D721Med (cell line): Measurements from ENCODE around the gene SAMD14.

Experiments used
- DNase-seq: peaks from one replicate; pipeline ENCODE4 v3.0.0; 2011; ENCODE audit warnings: low spot score; ENCODE audit not compliant: insufficient read length
- FAIRE-seq: peaks from 2 replicates; lab custom pipeline; 2011; peaks lifted over from hg19 to GRCh38; lab: Jason Lieb, UNC
- CTCF ChIP-seq: IDR thresholded peaks from 2 replicates; pipeline ENCODE4 v1.5.1; 2012; ENCODE audit warnings: mild to moderate bottlenecking, control low read depth; ENCODE audit not compliant: insufficient read depth; ENCODE audit errors: missing control alignments

The SAMD14 gene

DNA sequence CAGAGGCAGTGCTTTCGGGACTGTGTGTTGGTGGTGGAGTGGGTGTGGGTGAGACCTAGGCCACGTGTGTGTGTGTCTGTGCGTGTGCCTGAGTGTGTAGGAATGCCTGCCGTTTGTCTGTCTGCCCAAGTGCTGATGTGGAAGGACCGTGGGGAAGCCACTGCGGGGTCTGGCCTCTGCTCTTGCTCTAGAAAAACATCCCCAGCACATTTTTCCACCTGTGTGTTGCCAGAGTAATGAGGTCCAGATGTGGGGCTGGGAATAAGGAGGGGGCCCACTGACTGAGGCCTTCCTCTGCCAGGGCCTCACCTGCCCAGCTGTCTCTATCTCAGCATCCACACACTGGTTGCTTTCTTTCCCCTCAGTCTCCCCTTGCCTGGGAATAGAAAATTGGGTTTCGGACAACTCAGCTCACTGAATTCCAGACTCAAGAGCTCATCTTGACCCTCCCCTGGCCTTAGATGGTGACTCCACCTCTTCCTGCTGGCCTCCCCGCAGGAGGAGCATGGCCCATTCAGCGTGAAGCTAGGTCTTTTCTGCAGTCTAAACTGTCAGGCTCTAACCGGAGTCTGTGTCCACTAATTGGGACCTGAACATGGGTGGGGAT, 43.5 kb upstream of the SAMD14 start:
- FAIRE-seq, result no peak
- TF ChIP-seq CTCF, result no peak
- no peak for DNase-seq

DNA sequence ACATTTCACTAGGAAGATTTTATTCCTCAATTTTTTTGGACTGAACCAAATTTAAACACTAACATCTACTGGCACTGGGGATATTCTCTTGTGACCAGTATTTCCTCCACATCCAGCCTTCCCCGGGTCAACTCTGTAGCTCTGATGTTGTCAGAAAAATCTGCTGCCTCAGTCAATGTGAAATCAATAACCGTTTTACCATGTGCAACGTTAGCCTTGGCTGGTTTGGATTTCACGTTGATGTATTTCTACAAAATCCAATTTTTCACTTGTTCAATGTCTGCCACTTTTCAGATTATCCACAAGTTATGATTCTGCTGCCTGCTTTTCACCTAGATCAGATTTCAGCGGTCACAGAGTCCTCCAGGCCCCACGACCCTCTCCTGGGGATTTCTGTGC, 43.0 kb upstream of the SAMD14 start:
- DNase-seq (no peak), FAIRE-seq (no peak)
- TF ChIP-seq CTCF, result no peak

DNA sequence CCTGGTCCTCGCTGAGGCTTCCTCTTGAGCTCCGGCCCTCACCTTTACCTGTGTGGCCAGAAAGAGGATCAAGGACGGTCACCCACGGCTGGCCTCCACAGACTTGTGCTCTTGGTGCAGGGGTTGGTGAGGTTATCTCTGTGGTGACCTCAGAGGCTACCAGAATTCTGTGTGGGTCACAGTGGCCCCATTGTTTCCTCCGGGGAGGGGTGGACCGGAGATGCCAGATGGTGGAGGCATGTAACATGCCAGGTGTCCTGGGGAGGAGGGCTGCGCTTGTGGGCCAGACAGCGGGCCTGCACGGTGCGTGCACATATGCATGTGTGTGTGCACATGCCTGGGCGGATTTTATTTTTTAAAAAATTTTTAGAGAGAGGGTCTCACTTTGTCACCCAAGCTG, 42.2 kb upstream of the SAMD14 start:
- DNase-seq, result no peak
- FAIRE-seq, result no peak
- no peak for TF ChIP-seq CTCF

DNA sequence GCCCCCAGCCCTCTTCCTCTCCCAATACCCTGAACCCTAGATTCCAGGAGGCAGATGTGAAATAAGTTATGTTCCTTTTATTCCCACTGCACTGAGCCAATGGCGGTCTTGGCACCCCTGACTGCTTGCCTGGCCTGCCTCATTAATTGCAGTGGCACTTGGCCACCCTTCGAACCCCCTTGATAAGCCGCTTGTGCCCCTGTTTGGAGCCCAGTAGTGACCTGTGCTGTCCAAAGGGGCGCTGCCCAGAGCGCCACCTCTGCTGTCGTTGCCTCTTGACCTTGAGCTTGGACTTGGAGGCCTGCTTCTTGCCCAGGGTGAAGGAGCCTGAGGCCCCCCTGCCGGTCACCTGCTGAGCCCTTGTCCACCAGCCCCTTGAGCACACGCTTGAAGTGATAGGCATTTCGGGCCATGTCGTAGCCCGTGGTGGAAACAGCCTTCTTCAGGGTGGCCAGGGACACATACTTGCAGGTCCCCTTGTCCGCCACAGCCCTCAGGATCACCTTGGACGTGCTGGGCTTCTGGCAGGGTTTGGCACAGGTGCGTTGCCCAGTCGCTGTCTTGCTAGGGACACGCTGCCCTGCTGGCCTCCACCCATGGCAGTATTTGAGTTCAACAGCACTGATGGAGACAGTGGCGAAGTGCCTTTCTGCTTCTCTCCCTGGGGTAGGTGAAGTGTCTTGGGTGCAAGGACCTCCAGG, 41.6 kb upstream of the SAMD14 start:
- DNase-seq (no peak), FAIRE-seq (no peak)
- TF ChIP-seq CTCF, result no peak

DNA sequence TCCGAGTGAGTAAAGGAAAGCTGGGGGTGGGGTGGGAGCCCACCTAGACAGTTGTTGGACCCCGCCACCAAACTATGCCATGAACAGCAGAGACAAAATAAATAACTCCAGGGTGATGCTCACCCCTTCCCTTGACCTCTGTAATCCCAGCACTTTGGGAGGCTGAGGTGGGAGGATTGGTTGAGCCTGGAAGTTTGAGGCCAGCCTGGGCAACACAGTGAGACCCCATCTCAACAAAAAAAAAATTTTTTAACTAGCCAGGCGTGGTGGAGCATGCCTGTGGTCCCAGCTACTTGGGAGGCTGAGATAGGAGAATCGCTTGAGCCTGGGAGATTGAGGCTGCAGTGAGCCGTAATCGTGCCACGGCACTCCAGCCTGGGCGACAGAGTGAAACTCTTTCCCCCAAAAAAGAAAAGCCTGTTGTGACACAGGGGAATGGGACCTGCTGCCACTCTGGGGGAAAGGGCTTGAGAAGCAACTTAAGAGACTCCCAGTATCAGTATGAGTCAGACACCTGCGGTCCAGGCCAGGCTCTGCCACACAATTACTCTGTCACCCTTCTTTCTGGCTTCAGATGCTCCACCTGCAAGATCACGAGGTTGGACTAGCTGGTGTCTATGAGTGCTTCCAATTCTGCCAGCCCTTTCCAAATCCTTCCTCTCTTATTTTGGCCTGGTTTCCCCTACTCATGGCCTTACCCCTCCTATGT, 40.9 kb upstream of the SAMD14 start:
- FAIRE-seq, result no peak

GRCh38 chr17:50169881-50170459, 40.0 kb upstream of the SAMD14 start:
- no peak for TF ChIP-seq CTCF
- DNase-seq, result no peak
- no peak for FAIRE-seq

More for the DNA sequence above, 40.9 kb upstream of the SAMD14 start:
- DNase-seq, result no peak
- TF ChIP-seq CTCF, result no peak
